Activated CD4-positive, alpha-beta memory T cell treated with anti-CD3 and anti-CD28 coated beads for 36 hours (primary cell): ENCODE data around the gene MFSD2B. TPM values are rescaled to one million over a fixed set of nuclear protein-coding genes. Genes with fewer than 3 reads are reported as not detected.
A peak's percentile ranks its signal among the peaks of the same experiment; 100 is the strongest.

Experiments used
- CTCF ChIA-PET: fragments of 350-600 bp; sonication (Branson Sonifier 250); formaldehyde crosslinking; loops from one replicate; lab custom pipeline; 2021; ENCODE audit warnings: antibody characterized with exemption, inconsistent platforms; lab: Charles Lee
- POLR2A ChIA-PET: fragments of 350-600 bp; sonication (Branson Sonifier 250); formaldehyde crosslinking; loops from one replicate; lab custom pipeline; 2021; ENCODE audit warnings: antibody characterized with exemption; lab: Charles Lee
- DNase-seq: peaks from one replicate; pipeline ENCODE4 v3.0.0-alpha.2; 2020
- H3K27ac Mint-ChIP-seq: one replicate; pipeline ENCODE4 v1.8.0; 2021; ENCODE audit warnings: mixed read lengths
- H3K27me3 Mint-ChIP-seq: one replicate; pipeline ENCODE4 v1.8.0; 2021; ENCODE audit warnings: mixed read lengths
- H3K36me3 Mint-ChIP-seq: one replicate; pipeline ENCODE4 v1.8.0; 2021; ENCODE audit warnings: mixed read lengths
- H3K4me1 Mint-ChIP-seq: one replicate; pipeline ENCODE4 v1.8.0; 2021; ENCODE audit warnings: low read depth, mixed read lengths
- H3K4me3 Mint-ChIP-seq: one replicate; pipeline ENCODE4 v1.8.0; 2021; ENCODE audit warnings: mild to moderate bottlenecking, mixed read lengths
- H3K9me3 Mint-ChIP-seq: one replicate; pipeline ENCODE4 v1.8.0; 2021; ENCODE audit warnings: mixed read lengths
- intact Hi-C: fragments of 100-400 bp; cut with micrococcal nuclease; formaldehyde crosslinking; loops from one replicate; pipeline ENCODE4 v1.15.1; 2023
- total RNA-seq, 2 experiments: library from RNA; stranded (reverse); gene quantifications; one replicate each; pipeline ENCODE4 v1.2.3, GENCODE V29; 2021

Gene MFSD2B
- total RNA-seq, 2 experiments from 2014 or later: 0.39 TPM; not detected in 1

DNA sequence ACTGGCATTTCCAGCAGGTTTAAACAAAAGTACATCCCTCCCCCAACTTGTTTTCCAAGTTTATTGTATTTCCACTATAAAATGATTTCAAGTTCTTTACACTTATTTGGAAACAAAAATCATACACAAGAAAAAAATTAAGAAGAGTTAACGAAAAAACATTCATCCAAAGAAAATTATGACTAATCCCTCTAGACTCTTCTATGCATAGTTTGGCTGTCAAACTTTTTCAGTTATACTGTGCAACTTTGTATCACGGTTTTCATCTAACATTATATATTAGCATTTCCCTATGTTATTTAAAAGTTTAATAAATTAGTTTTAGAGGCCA lies 36.7 kb downstream of the MFSD2B start:
- no peaks in the 10 kb centered on the region for H3K9me3 Mint-ChIP-seq
- intact Hi-C loops: loop anchor here (2.0 kb wide), 3 partner anchors 38 to 106 kb away; partner anchors contain the start of genes FAM228B, PFN4, TP53I3 and UBXN2A
- no peak for DNase-seq
- H3K27ac Mint-ChIP-seq: no peak overlapping the region
- peak overlapping the region; percentile 95 for H3K4me3 Mint-ChIP-seq
- peaks cover 3% of the 10 kb centered on the region for H3K27me3 Mint-ChIP-seq
- H3K4me1 Mint-ChIP-seq: peaks cover 21% of the 10 kb centered on the region
- no peaks in the 10 kb centered on the region for H3K36me3 Mint-ChIP-seq
- POLR2A ChIA-PET: interaction anchor here (1.1 to 1.8 kb wide), 6 partner anchors 14 to 120 kb away, joined by 3 to 34 read pairs (median 10); partner anchors contain the start of genes ATAD2B, SF3B6, TP53I3 and UBXN2A
- CTCF ChIA-PET: interaction anchor here (0.7 to 1.6 kb wide), 3 partner anchors 37 to 222 kb away, joined by 4 to 19 read pairs (median 15); partner anchors contain the start of genes ATAD2B and TP53I3

DNA sequence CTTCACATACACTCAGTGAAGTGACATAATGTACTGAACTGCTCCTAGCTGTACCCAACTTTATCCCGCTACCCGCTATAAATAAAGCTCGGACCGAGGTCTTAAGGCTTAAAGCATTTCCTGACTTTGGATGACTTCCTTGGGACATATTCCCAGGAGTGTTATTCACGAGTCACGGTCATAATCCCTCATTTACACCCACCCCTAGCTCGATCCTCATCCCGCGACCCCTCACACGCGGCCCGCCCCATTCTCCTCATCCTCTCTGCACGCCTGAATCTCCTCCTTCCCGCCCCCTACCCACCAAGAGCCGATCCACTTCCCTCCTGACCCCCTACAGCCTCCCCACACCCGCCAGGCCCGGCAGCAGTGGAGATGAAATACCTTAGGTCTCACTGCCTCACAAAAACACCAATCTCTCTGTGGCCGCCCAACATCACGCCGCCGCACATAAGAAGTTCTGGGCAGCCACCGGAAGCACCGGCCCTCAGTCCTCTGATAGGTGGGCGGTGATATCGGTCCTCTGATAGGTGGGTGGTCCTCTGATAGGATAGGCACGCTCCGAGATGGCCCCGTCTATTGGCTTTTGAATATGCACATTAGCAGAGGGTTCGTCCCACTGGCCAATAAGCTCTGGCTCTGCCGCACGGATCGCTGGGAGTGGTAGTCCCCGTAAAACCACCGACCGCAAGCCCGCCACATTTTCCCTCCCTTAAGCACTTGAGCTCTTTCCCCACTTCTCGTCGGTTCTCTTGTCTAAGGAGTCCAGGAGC lies 37.2 kb downstream of the MFSD2B start, which contains the start of gene WDCP:
Gene WDCP, minus strand, starts transcription at position 462 of the 773 bp plus-strand sequence. CDS start 7,897 bp downstream, outside the sequence.
- intact Hi-C loops: loop anchor here (1.0 to 2.0 kb wide), 6 partner anchors 13 to 120 kb away; partner anchors contain the start of genes ATAD2B, FAM228B, PFN4 and SF3B6
- Mint-ChIP-seq H3K36me3 (no peaks in the 10 kb centered on the region), H3K4me1 (peaks cover 21% of the 10 kb centered on the region), H3K9me3 (no peaks in the 10 kb centered on the region), H3K27me3 (peaks cover 3% of the 10 kb centered on the region), H3K27ac (peak within 1 kb of the TSS; percentile 74), H3K4me3 (peak within 1 kb of the TSS; percentile 95)
- DNase-seq: peak; percentile 97
- ChIA-PET CTCF (interaction anchor here (0.7 to 1.6 kb wide), 6 partner anchors 13 to 231 kb away, joined by 3 to 19 read pairs (median 4); partner anchors contain the start of genes ATAD2B and TP53I3), POLR2A (interaction anchor here (0.6 to 1.8 kb wide), 10 partner anchors 10 to 120 kb away, joined by 3 to 34 read pairs (median 4); partner anchors contain the start of genes ATAD2B, FAM228B, SF3B6 and TP53I3)

DNA sequence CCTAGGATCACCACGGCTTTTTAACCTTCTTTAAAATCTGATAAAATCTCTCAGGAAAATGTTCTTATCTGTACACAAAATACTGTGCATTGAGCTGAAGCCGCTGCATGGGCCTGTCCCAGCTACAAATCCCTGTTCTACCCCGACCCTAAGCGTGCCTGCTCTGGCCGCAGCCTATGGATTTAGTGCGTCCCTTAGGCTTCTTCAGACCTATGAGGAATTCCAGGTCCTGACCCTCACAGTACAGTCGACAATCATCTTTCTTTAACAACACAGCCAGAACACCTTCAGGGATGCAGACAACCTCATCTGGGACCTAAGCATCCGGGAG lies 37.8 kb downstream of the MFSD2B start:
- Mint-ChIP-seq H3K27me3 (peaks cover 3% of the 10 kb centered on the region), H3K9me3 (no peaks in the 10 kb centered on the region), H3K4me1 (peaks cover 21% of the 10 kb centered on the region), H3K27ac (peak overlapping the region; percentile 74), H3K36me3 (no peaks in the 10 kb centered on the region), H3K4me3 (peak overlapping the region; percentile 95)
- CTCF ChIA-PET: interaction anchor here (0.7 to 1.6 kb wide), 5 partner anchors 13 to 231 kb away, joined by 3 to 19 read pairs (median 3); partner anchors contain the start of genes ATAD2B and TP53I3
- intact Hi-C loops: loop anchor here (1.0 to 2.0 kb wide), 6 partner anchors 13 to 120 kb away; partner anchors contain the start of genes ATAD2B, FAM228B, PFN4 and SF3B6
- no peak for DNase-seq
- POLR2A ChIA-PET: interaction anchor here (0.6 to 1.8 kb wide), 10 partner anchors 11 to 291 kb away, joined by 3 to 34 read pairs (median 4); partner anchors contain the start of genes ATAD2B, FAM228B, SF3B6 and TP53I3

DNA sequence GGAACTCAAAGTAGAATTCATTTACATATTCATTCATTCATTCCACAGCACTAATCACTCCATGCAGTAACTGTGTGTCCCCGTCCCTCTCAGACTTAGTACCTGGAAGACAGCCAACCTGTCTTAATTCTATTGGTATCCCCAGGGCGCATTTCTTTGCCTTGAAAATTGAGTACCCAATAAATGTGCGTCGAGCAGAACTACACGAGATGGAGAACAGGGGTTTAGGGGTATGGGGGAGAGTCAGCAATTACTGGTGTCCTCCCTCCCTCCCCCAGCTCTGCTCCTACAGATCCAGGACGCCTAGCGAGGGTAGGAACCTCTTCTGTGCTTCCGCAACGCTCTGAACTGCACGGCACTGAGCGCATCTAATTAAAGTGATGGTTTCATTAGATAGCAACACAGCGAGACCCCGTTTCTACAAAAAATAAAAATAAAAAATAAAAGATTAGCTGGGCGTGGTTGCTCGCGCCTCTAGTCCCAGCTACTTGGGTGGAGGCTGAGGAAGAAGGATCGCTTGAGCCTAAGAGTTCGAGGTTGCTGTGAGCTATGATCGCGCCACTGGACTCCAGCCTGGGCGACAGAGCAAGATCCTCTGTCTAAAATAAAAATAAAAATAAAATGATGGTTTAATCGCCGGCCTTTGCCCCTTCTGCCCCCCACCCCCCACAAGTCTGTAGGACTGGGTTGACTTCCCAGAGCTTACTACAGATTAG lies 39.0 kb downstream of the MFSD2B start:
- H3K27me3 Mint-ChIP-seq: peaks cover 3% of the 10 kb centered on the region
- H3K9me3 Mint-ChIP-seq: no peaks in the 10 kb centered on the region
- H3K4me3 Mint-ChIP-seq: no peak overlapping the region

DNA sequence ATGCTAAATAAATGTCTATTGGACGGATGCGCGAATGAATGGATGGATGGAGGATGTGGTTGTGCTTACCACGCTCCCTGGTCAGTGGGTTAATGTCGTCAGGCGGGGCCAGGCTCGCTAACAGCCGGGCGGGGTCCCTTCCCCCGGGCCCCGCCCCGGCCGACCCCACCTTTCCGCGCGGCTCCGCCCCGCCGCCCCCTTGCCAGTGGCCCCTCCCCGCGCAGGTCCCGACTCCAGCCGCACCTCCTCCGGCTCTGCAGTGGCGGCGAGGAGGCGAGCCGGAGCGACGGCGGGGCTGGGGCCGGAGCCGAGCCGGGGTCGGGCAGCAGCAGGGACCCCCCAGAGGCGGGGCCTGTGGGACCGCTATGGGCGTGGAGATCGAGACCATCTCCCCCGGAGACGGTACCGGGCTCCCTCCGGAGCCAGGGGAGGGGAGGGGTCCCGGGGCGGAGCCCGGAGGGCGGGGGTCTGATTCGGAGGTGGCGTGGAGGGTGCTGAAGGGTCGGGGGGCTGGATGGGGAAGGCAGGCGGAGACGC lies 39.7 kb downstream of the MFSD2B start, which contains the start of gene FKBP1B:
Gene FKBP1B, plus strand, starts transcription at position 257 of the 537 bp plus-strand sequence. Its CDS starts 109 bp downstream, at position 366.
- Mint-ChIP-seq H3K4me3 (no peak within 1 kb of the TSS), H3K4me1 (peaks cover 18% of the 10 kb centered on the region), H3K27me3 (peaks cover 3% of the 10 kb centered on the region), H3K27ac (no peak within 1 kb of the TSS), H3K9me3 (no peaks in the 10 kb centered on the region), H3K36me3 (no peaks in the 10 kb centered on the region)
- intact Hi-C loops: no loop called here
- POLR2A ChIA-PET: interaction anchor here (0.8 to 1.6 kb wide), 2 partner anchors 27 to 123 kb away, joined by 3 to 4 read pairs; partner anchors contain the start of gene ATAD2B
- CTCF ChIA-PET: interaction anchor here (1.2 to 1.8 kb wide), 2 partner anchors 34 to 122 kb away, joined by 6 to 10 read pairs; partner anchors contain the start of genes ATAD2B and TP53I3
- peak; percentile 75 for DNase-seq

More for the DNA sequence above, 39.0 kb downstream of the MFSD2B start:
- ChIA-PET POLR2A (interaction anchor here (1.6 kb wide), 1 partner anchor 122 kb away, joined by 4 read pairs; the partner anchor contains the start of gene ATAD2B), CTCF (interaction anchor here (0.9 to 1.8 kb wide), 3 partner anchors 28 to 122 kb away, joined by 3 to 10 read pairs (median 6); partner anchors contain the start of genes ATAD2B and TP53I3)
- DNase-seq: no peak
- Mint-ChIP-seq H3K4me1 (peaks cover 18% of the 10 kb centered on the region), H3K36me3 (no peaks in the 10 kb centered on the region), H3K27ac (no peak overlapping the region)
- intact Hi-C loops: no loop called here

DNA sequence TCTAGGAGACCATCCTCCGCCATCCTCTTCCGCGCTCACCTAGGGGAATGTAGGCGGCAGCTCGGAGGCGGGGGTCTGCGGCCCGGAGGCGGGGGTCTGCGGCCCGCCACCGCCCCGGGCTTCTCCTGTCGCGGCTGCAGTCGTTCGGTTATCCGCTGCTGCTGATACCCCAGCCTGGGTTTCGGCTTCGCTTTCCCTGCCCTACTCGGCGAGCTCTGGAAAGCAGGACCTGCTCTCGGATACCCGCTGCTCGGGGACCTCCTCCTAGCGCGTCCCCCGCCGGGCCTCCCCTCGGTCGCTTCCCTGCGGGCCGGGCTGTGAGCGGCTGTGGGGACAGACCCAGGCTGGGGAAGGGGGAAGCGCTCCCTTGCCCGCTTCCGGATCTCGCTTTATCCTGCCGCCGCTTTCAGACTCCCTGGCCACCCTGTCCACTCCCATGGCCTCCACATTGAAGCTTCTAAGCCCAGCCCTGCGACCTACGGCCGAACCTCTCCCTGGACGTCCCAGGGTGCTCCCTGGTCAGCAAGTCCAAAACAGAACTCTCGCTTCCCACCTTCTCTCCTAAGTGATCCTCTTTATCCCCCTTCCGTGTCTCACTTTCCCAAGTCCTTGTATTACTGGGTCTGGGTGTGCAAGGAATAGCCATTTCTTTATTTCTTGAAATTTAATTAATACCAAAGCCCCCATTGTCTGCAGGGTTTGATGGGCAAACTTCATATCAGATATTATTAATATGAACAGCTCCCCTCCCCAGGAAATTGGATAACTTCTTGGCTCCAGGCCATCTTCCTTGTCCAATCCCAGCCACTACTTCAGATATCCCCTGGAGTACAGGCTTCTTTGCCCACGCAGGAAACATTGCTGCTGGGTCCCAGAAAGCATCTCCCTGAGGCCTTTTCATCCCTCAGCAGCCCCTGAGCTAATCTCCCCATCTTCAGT lies 40.4 kb downstream of the MFSD2B start:
- no peak overlapping the region for H3K27ac Mint-ChIP-seq
- no peaks in the 10 kb centered on the region for H3K9me3 Mint-ChIP-seq
- H3K27me3 Mint-ChIP-seq: peaks cover 3% of the 10 kb centered on the region
- POLR2A ChIA-PET: interaction anchor here (0.8 to 1.6 kb wide), 2 partner anchors 27 to 123 kb away, joined by 3 to 4 read pairs; partner anchors contain the start of gene ATAD2B
- H3K36me3 Mint-ChIP-seq: no peaks in the 10 kb centered on the region
- CTCF ChIA-PET: interaction anchor here (1.7 to 1.8 kb wide), 2 partner anchors 34 to 226 kb away, joined by 5 to 10 read pairs; partner anchors contain the start of gene TP53I3
- no peak overlapping the region for H3K4me3 Mint-ChIP-seq
- H3K4me1 Mint-ChIP-seq: peaks cover 15% of the 10 kb centered on the region
- intact Hi-C loops: no loop called here
- DNase-seq: peak; percentile 31

DNA sequence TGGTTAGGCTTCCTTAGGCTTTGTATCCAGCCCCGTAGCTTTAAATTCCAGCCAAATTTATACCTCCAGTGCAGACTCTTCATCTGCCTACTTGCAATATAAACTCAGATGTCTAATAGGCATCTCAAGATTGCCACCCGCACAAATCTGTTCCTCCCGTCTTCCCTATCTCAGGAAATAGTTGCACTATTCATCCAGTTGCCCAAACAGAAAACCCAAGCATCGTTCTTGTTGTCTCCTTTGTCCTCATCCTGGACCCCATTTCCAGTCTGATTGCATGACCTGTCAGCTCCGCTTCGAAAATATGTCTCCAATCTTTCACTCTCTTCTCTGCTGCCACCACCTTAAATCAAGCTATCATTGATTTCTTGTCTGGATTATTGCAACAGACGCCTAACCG lies 41.9 kb downstream of the MFSD2B start:
- Mint-ChIP-seq H3K36me3 (no peaks in the 10 kb centered on the region), H3K27me3 (peaks cover 3% of the 10 kb centered on the region), H3K9me3 (no peaks in the 10 kb centered on the region), H3K4me1 (peaks cover 8% of the 10 kb centered on the region), H3K4me3 (no peak overlapping the region), H3K27ac (no peak overlapping the region)
- intact Hi-C loops: no loop called here
- DNase-seq: no peak
- CTCF ChIA-PET: interaction anchor here (1.7 kb wide), 1 partner anchor 228 kb away, joined by 5 read pairs; no protein-coding TSS in a partner anchor
- POLR2A ChIA-PET: no interaction called here

DNA sequence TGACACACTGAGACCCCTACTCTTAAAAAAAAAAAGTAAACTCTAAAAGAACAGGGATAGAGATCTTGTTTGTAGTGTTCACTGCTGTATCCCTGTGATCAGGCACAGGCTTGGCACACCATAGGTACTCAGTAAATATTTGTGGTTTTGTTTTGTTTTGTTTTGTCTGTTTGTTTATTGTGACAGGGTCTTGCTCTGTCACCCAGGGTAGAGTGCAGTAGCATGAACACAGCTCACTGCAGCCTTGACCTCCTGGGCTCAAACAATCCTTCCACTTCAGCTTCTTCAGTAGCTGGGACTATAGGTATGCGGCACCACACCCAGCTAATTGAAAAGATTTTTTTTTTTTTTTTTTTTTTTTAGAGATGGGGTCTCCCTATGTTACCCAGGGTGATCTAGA lies 43.1 kb downstream of the MFSD2B start:
- ChIA-PET CTCF (no interaction called here), POLR2A (no interaction called here)
- DNase-seq: no peak
- Mint-ChIP-seq H3K4me1 (peaks cover 3% of the 10 kb centered on the region), H3K27me3 (peaks cover 2% of the 10 kb centered on the region), H3K4me3 (no peak overlapping the region), H3K36me3 (no peaks in the 10 kb centered on the region), H3K9me3 (no peaks in the 10 kb centered on the region), H3K27ac (no peak overlapping the region)
- intact Hi-C loops: no loop called here

DNA sequence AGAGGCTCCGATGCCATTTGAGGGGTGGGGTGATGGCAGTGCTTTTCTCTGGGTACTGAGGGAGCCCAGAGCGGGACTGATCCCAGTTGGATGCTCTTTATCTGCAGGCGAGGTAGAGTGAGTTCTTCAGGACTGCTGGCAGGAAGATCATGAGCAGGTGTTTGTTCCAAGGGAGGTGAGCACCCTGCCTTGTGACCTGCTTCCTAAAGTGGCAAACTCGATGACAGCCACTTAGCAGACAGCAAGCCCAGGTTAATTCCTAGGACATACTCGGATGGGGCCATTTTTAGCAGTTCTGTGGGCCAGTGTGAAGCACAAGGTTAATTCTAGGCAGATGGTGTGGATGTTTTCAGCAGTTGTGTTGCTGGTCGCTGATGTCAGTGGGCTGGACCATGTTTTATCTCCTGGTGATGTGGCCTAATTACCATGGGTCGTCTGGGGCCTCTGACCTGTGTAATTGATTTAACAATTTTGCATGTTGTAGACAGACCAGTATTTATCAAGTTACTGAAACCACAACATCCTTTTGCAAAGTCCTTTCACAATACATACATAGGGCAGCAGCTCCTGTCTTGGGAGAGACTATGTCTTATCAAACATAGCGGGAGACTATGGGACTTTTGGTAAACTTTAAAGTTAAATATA lies 44.6 kb downstream of the MFSD2B start:
- intact Hi-C loops: no loop called here
- ChIA-PET POLR2A (no interaction called here), CTCF (interaction anchor here (1.8 kb wide), 1 partner anchor 30 kb away, joined by 6 read pairs; the partner anchor contains the start of gene TP53I3)
- H3K4me3 Mint-ChIP-seq: no peak overlapping the region
- H3K27ac Mint-ChIP-seq: no peak overlapping the region
- H3K9me3 Mint-ChIP-seq: no peaks in the 10 kb centered on the region
- H3K4me1 Mint-ChIP-seq: no peaks in the 10 kb centered on the region
- H3K36me3 Mint-ChIP-seq: no peaks in the 10 kb centered on the region
- DNase-seq: no peak
- H3K27me3 Mint-ChIP-seq: no peaks in the 10 kb centered on the region

DNA sequence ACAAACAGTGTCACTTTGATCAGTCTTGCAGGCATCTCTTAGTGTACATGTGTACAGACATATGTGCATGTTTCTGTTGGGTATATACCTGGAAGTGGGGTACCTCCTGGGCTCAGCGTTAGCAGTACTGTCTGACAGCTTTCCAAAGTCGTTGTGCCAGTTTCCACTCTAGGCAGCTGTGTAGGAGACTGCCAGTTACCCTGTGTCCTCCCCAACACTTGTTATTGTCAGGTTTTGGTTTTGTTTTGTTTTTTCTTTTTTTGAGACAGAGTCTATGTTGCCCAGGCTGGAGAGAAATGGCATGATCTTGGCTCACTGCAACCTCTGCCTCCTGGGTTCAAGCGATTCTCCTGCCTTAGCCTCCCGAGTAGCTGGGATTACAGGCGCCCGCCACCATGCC lies 45.9 kb downstream of the MFSD2B start:
- Mint-ChIP-seq H3K9me3 (no peaks in the 10 kb centered on the region), H3K4me1 (peaks cover 4% of the 10 kb centered on the region), H3K4me3 (no peak overlapping the region), H3K27me3 (no peaks in the 10 kb centered on the region), H3K27ac (no peak overlapping the region), H3K36me3 (no peaks in the 10 kb centered on the region)
- intact Hi-C loops: no loop called here
- ChIA-PET CTCF (no interaction called here), POLR2A (no interaction called here)
- no peak for DNase-seq
